Activated CD4-positive, alpha-beta T cell treated with anti-CD3 and anti-CD28 coated beads, Interleukin-2, amount 10 ng/mL, durations not matched to agents 7 days and 5 days (primary cell): ENCODE data around the gene ZNF138. TPM values are rescaled to one million over a fixed set of nuclear protein-coding genes. Genes with fewer than 3 reads are reported as not detected.

ENCODE experiments used
- CTCF ChIA-PET: fragments of 350-600 bp; sonication (Branson Sonifier 250); formaldehyde crosslinking; loops from one replicate; lab custom pipeline; 2021; ENCODE audit warnings: antibody characterized with exemption; lab: Charles Lee
- POLR2A ChIA-PET: fragments of 350-600 bp; sonication (Branson Sonifier 250); formaldehyde crosslinking; loops from one replicate; lab custom pipeline; 2021; ENCODE audit warnings: antibody characterized with exemption; lab: Charles Lee
- DNase-seq: peaks from one replicate; pipeline ENCODE4 v3.0.0-alpha.2; 2020
- H3K27ac Mint-ChIP-seq: one replicate; pipeline ENCODE4 v1.8.0; 2021; ENCODE audit warnings: mild to moderate bottlenecking, moderate library complexity, mixed read lengths
- H3K27me3 Mint-ChIP-seq: one replicate; pipeline ENCODE4 v1.8.0; 2021; ENCODE audit warnings: mixed read lengths
- H3K36me3 Mint-ChIP-seq: one replicate; pipeline ENCODE4 v1.8.0; 2021; ENCODE audit warnings: low read depth, mixed read lengths
- H3K4me1 Mint-ChIP-seq: one replicate; pipeline ENCODE4 v1.8.0; 2021; ENCODE audit warnings: mixed read lengths
- H3K4me3 Mint-ChIP-seq: one replicate; pipeline ENCODE4 v1.8.0; 2021; ENCODE audit warnings: mild to moderate bottlenecking, moderate library complexity, mixed read lengths
- H3K9me3 Mint-ChIP-seq: one replicate; pipeline ENCODE4 v1.8.0; 2021; ENCODE audit warnings: mixed read lengths
- total RNA-seq, 2 experiments: library from RNA; stranded (reverse); gene quantifications; one replicate each; pipeline ENCODE4 v1.2.3, GENCODE V29; 2021

The ZNF138 gene
- total RNA-seq, 2 experiments from 2014 or later: 11.2 to 14.1 TPM

- no peak overlapping the region for H3K27ac Mint-ChIP-seq
- POLR2A ChIA-PET: no interaction called here
- peaks cover 28% of the 10 kb centered on the region for H3K9me3 Mint-ChIP-seq
- H3K4me3 Mint-ChIP-seq: no peak overlapping the region
- H3K27me3 Mint-ChIP-seq: peaks cover 12% of the 10 kb centered on the region
- peaks cover 14% of the 10 kb centered on the region for H3K4me1 Mint-ChIP-seq
- H3K36me3 Mint-ChIP-seq: peaks cover 6% of the 10 kb centered on the region
- CTCF ChIA-PET: no interaction called here
- no peak for DNase-seq
Observed at GRCh38 chr7:64879800-64880199, 85.6 kb downstream of the ZNF138 start.

- ChIA-PET CTCF (no interaction called here), POLR2A (no interaction called here)
- Mint-ChIP-seq H3K27ac (no peak overlapping the region), H3K27me3 (peaks cover 12% of the 10 kb centered on the region), H3K4me1 (peaks cover 14% of the 10 kb centered on the region), H3K9me3 (peaks cover 22% of the 10 kb centered on the region), H3K36me3 (peaks cover 6% of the 10 kb centered on the region), H3K4me3 (no peak overlapping the region)
- no peak for DNase-seq
Observed at GRCh38 chr7:64880322-64881297, 86.4 kb downstream of the ZNF138 start.

GRCh38 chr7:64881461-64882287 is 87.4 kb downstream of the ZNF138 start:
- no peak for DNase-seq
- Mint-ChIP-seq H3K9me3 (peaks cover 20% of the 10 kb centered on the region), H3K4me3 (no peak overlapping the region), H3K36me3 (peaks cover 6% of the 10 kb centered on the region), H3K27ac (no peak overlapping the region), H3K27me3 (peaks cover 17% of the 10 kb centered on the region), H3K4me1 (peaks cover 14% of the 10 kb centered on the region)
- CTCF ChIA-PET: no interaction called here
- POLR2A ChIA-PET: no interaction called here

GRCh38 chr7:64882341-64883112 is 88.3 kb downstream of the ZNF138 start:
- Mint-ChIP-seq H3K27me3 (peaks cover 23% of the 10 kb centered on the region), H3K4me1 (peaks cover 9% of the 10 kb centered on the region), H3K9me3 (peaks cover 20% of the 10 kb centered on the region), H3K36me3 (peaks cover 6% of the 10 kb centered on the region), H3K27ac (no peak overlapping the region), H3K4me3 (peak overlapping the region; percentile 32)
- no peak for DNase-seq
- ChIA-PET CTCF (no interaction called here), POLR2A (no interaction called here)

Other genes with a start within 250 kb of the ZNF138 start
- 10 to 100 TPM; 10.2 to 13.5 TPM for gene ZNF680, start 231.4 kb upstream of the ZNF138 start, total RNA-seq
- gene ZNF107, start 128.3 kb upstream of the ZNF138 start, total RNA-seq: 10 to 100 TPM; 21.8 to 25.6 TPM
- gene ZNF273, start 108.8 kb downstream of the ZNF138 start, total RNA-seq: 10 to 100 TPM in 1 of 2 experiments, 1 to 10 TPM in 1; 9.7 to 11.7 TPM
- gene ZNF117, start 196.6 kb downstream of the ZNF138 start, total RNA-seq: 1 to 10 TPM; 5.2 to 6.8 TPM
- gene ERV3-1, start 212.3 kb downstream of the ZNF138 start, total RNA-seq: 10 to 100 TPM; 10.3 to 11.9 TPM